ENCODE data around the gene GDPD4. TPM values are rescaled to one million over a fixed set of nuclear protein-coding genes. Genes with fewer than 3 reads are reported as not detected.

GDPD4 gene
- total and polyA plus RNA-seq, 7 donors = not detected

- Histone ChIP-seq H3K9me3 (no peaks in the 10 kb centered on the region), H3K36me3 (no peaks in the 10 kb centered on the region), H3K4me3 (no peak overlapping the region), H3K27ac (no peak overlapping the region), H3K27me3 (no peaks in the 10 kb centered on the region), H3K4me1 (no peaks in the 10 kb centered on the region)
- no peak for DNase-seq
- no peak for TF ChIP-seq CTCF (IDR thresholded peaks at IDR 0.05)
- no peak for TF ChIP-seq POLR2AphosphoS5 (IDR thresholded peaks at IDR 0.05)
- TF ChIP-seq EP300 (IDR thresholded peaks at IDR 0.05) = no peak
- no peak for TF ChIP-seq POLR2A (IDR thresholded peaks at IDR 0.05)
- intact Hi-C loops (cut with DNase I) = no loop called here
- WGBS, 2 donors = 97% methylated on average over 19 of the region's 19 CpGs
Observed at GRCh38 chr11:77179681-77180080, 121.8 kb downstream of the GDPD4 start.

GRCh38 chr11:77179048-77179447, 122.4 kb downstream of the GDPD4 start:
- Histone ChIP-seq H3K9me3 (no peaks in the 10 kb centered on the region), H3K36me3 (no peaks in the 10 kb centered on the region), H3K4me1 (no peaks in the 10 kb centered on the region), H3K27me3 (no peaks in the 10 kb centered on the region), H3K4me3 (no peak overlapping the region), H3K27ac (no peak overlapping the region)
- no peak for TF ChIP-seq POLR2AphosphoS5 (IDR thresholded peaks at IDR 0.05)
- TF ChIP-seq POLR2A (IDR thresholded peaks at IDR 0.05) = no peak
- no peak for TF ChIP-seq CTCF (IDR thresholded peaks at IDR 0.05)
- 77 to 83% methylated on average over 5 of the region's 5 CpGs for WGBS, 2 donors
- no peak for DNase-seq
- intact Hi-C loops (cut with DNase I) = no loop called here

GRCh38 chr11:77178150-77178549, 123.3 kb downstream of the GDPD4 start:
- 94 to 95% methylated on average over 4 of the region's 4 CpGs for WGBS, 2 donors
- intact Hi-C loops (cut with DNase I) = no loop called here
- H3K9me3 ChIP-seq = no peaks in the 10 kb centered on the region
- no peak overlapping the region for H3K4me3 ChIP-seq
- no peak for DNase-seq
- no peak overlapping the region for H3K27ac ChIP-seq
- H3K4me1 ChIP-seq = no peaks in the 10 kb centered on the region
- TF ChIP-seq CTCF (IDR thresholded peaks at IDR 0.05) (no peak), POLR2AphosphoS5 (IDR thresholded peaks at IDR 0.05) (no peak), EP300 (IDR thresholded peaks at IDR 0.05) (no peak), POLR2A (IDR thresholded peaks at IDR 0.05) (no peak)
- no peaks in the 10 kb centered on the region for H3K27me3 ChIP-seq
- H3K36me3 ChIP-seq = no peaks in the 10 kb centered on the region

- WGBS, 2 donors = 88 to 90% methylated on average over 9 of the region's 9 CpGs
Observed at GRCh38 chr11:77176996-77177395, 124.5 kb downstream of the GDPD4 start.

More at GRCh38 chr11:77176996-77177395, 124.5 kb downstream of the GDPD4 start:
- no peak overlapping the region for H3K27ac ChIP-seq
- TF ChIP-seq CTCF (IDR thresholded peaks at IDR 0.05) (no peak), POLR2AphosphoS5 (IDR thresholded peaks at IDR 0.05) (no peak), EP300 (IDR thresholded peaks at IDR 0.05) (no peak), POLR2A (IDR thresholded peaks at IDR 0.05) (no peak)
- no peak overlapping the region for H3K4me3 ChIP-seq
- H3K4me1 ChIP-seq = no peaks in the 10 kb centered on the region
- H3K27me3 ChIP-seq = no peaks in the 10 kb centered on the region
- no peaks in the 10 kb centered on the region for H3K36me3 ChIP-seq
- intact Hi-C loops (cut with DNase I) = no loop called here
- DNase-seq = no peak
- no peaks in the 10 kb centered on the region for H3K9me3 ChIP-seq

Data from sigmoid colon (tissue), 7 donors.